DMS 273 treated with DMSO at 0.1 percent for 48 hours (cell line): ENCODE results near the gene ARHGAP33.
"Not testable (repeated sequence)": the region's sequence is repeated elsewhere in the genome, so short reads cannot be mapped to it uniquely, and the experiment has no call there.

ENCODE experiments used
- DNase-seq: peaks from one replicate; lab custom pipeline; 2025; lab: John Stamatoyannopoulos, UW

Gene ARHGAP33

GRCh38 chr19:35792312-35792711, 16.9 kb downstream of the ARHGAP33 start:
- no peak for DNase-seq

- DNase-seq, result no peak
These were observed 17.5 kb downstream of the ARHGAP33 start for GRCh38 chr19:35792888-35793287.

GRCh38 chr19:35793381-35794165, 18.2 kb downstream of the ARHGAP33 start:
- no peak for DNase-seq

- not testable (repeated sequence) for DNase-seq
These were observed 20.2 kb downstream of the ARHGAP33 start for GRCh38 chr19:35795564-35795963.

- no peak for DNase-seq
These were observed 21.5 kb downstream of the ARHGAP33 start for GRCh38 chr19:35796645-35797542.

- DNase-seq, result no peak
These were observed 22.3 kb downstream of the ARHGAP33 start for GRCh38 chr19:35797663-35798062.

GRCh38 chr19:35801828-35802227, 26.5 kb downstream of the ARHGAP33 start:
- DNase-seq, result no peak

- peak; percentile 56 for DNase-seq
These were observed 30.2 kb downstream of the ARHGAP33 start for GRCh38 chr19:35805526-35806102.

GRCh38 chr19:35806597-35806996, 31.2 kb downstream of the ARHGAP33 start:
- no peak for DNase-seq

- no peak for DNase-seq
These were observed 32.3 kb downstream of the ARHGAP33 start for GRCh38 chr19:35807633-35808032.

GRCh38 chr19:35811317-35812219, 36.2 kb downstream of the ARHGAP33 start:
- DNase-seq, result no peak

- no peak for DNase-seq
These were observed 37.1 kb downstream of the ARHGAP33 start, which contains the start of gene PRODH2 for GRCh38 chr19:35812220-35813042. TSS of gene PRODH2 (minus strand) at chr19:35812845. CDS start at chr19:35812805, 40 bp downstream.

- no peak for DNase-seq
These were observed 37.9 kb downstream of the ARHGAP33 start for GRCh38 chr19:35813043-35813890.

GRCh38 chr19:35816262-35816661, 40.9 kb downstream of the ARHGAP33 start:
- DNase-seq, result no peak

GRCh38 chr19:35816846-35817245, 41.5 kb downstream of the ARHGAP33 start:
- no peak for DNase-seq

- DNase-seq, result no peak
These were observed 43.1 kb downstream of the ARHGAP33 start for GRCh38 chr19:35818445-35818844.

GRCh38 chr19:35822579-35822978, 47.2 kb downstream of the ARHGAP33 start:
- no peak for DNase-seq

GRCh38 chr19:35824150-35824549, 48.8 kb downstream of the ARHGAP33 start:
- DNase-seq, result no peak

GRCh38 chr19:35828692-35829301, 53.4 kb downstream of the ARHGAP33 start:
- DNase-seq, result no peak
